ENCODE data around the gene PKD2L2. TPM values are rescaled to one million over a fixed set of nuclear protein-coding genes. Genes with fewer than 3 reads are reported as not detected.

Gene PKD2L2
- total and polyA plus RNA-seq, 2 of the 4 experiments (the other 2 are of a cell fraction) = not detected

GRCh38 chr5:137896560-137896959 lies 7.3 kb downstream of the PKD2L2 start:
- CTCF ChIA-PET = interaction anchor here (0.7 kb wide), 1 partner anchor 237 kb away, joined by 5 read pairs; no protein-coding TSS in a partner anchor

More at GRCh38 chr5:137896560-137896959, 7.3 kb downstream of the PKD2L2 start:
- Histone ChIP-seq H3K4ac (ENCODE audit: low read depth, low read length) (no peak overlapping the region), H3K9me1 (ENCODE audit: insufficient read depth, low read length) (no peaks in the 10 kb centered on the region), H3K79me1 (ENCODE audit: low read depth in 1 of 2, low read length in 2 of 2) (no peaks in the 10 kb centered on the region), H3K36me3 (ENCODE audit: control insufficient read depth, insufficient read depth, low read length) (no peaks in the 10 kb centered on the region), H2BK20ac (ENCODE audit: low read depth, low read length) (no peak overlapping the region), H4K91ac (ENCODE audit: insufficient read depth, low read depth, low read length) (no peak overlapping the region), H3K4me2 (ENCODE audit: low read depth, low read length) (no peak overlapping the region), H2BK120ac (ENCODE audit: low read depth, low read length) (no peak overlapping the region), H2AK9ac (replicated peaks; ENCODE audit: low read depth, low read length, poor library complexity) (no peak overlapping the region), H3K14ac (replicated peaks; ENCODE audit: low read depth, low read length) (no peak overlapping the region), H3K23ac (ENCODE audit: low read depth, low read length) (no peak overlapping the region), H2AFZ (replicated peaks; ENCODE audit: low read length, poor library complexity) (no peak overlapping the region), H4K5ac (ENCODE audit: low read depth, low read length) (no peak overlapping the region), H3K18ac (ENCODE audit: low read depth, low read length) (no peak overlapping the region), H2BK5ac (ENCODE audit: low read depth, low read length, poor library complexity, severe bottlenecking) (no peak overlapping the region), H3K27me3 (ENCODE audit: control insufficient read depth, insufficient read depth, low read length) (peaks cover 1% of the 10 kb centered on the region; the same call in 1 of the 2 replicates), H3K4me1 (ENCODE audit: control insufficient read depth, insufficient read depth, low read length) (no peaks in the 10 kb centered on the region), H2AK5ac (ENCODE audit: low read depth, low read length) (no peak overlapping the region), H3K27ac (ENCODE audit: insufficient read depth, low read length) (no peak overlapping the region), H3K56ac (ENCODE audit: extremely low read depth, insufficient read depth, low read length) (no peak overlapping the region), H3K9me3 (ENCODE audit: control insufficient read depth, insufficient read depth, low read length) (no peaks in the 10 kb centered on the region), H3K4me3 (ENCODE audit: insufficient read depth, low read depth, low read length) (no peak overlapping the region), H2BK15ac (ENCODE audit: low read depth, low read length) (no peak overlapping the region), H3K9ac (ENCODE audit: low read depth, low read length) (no peak overlapping the region), H4K8ac (ENCODE audit: low read depth in 2 of 2, low read length in 2 of 2) (no peak overlapping the region), H4K20me1 (ENCODE audit: insufficient read depth, low read length) (no peaks in the 10 kb centered on the region)
- no peak for DNase-seq
- BruUV-seq (replicated peaks) = no TSS peak
- no peak for TF ChIP-seq MAZ (IDR thresholded peaks at IDR 0.05; ENCODE audit: borderline replicate concordance, low read depth, low read length)
- TF ChIP-seq NFE2L2 (IDR thresholded peaks at IDR 0.05; ENCODE audit: low read depth, low read length) = no peak
- TF ChIP-seq POLR2A (IDR thresholded peaks at IDR 0.05; ENCODE audit: low read depth, low read length) = no peak
- no peak for TF ChIP-seq CEBPB (IDR thresholded peaks at IDR 0.05; ENCODE audit: low read depth, low read length)
- TF ChIP-seq MAFK (IDR thresholded peaks at IDR 0.05; ENCODE audit: low read depth, low read length) = no peak
- TF ChIP-seq SMC3 (IDR thresholded peaks at IDR 0.05; ENCODE audit: low read depth, low read length) = no peak
- POLR2A ChIA-PET (ENCODE audit: unreplicated experiment) = no interaction called here
- dilution Hi-C loops (cut with HindIII; ENCODE audit: low sequenced_read_pairs, unreplicated experiment) = no loop called here
- no CpG with 5 or more reads among the region's 3 CpGs for WGBS, 2 experiments (ENCODE audit: extremely low coverage in 2 of 2, insufficient read length in 1 of 2)
- in situ Hi-C loops (cut with MboI; ENCODE audit: low sequenced_read_pairs) = no loop called here
- intact Hi-C loops (cut with micrococcal nuclease) = no loop called here
- no peak for ATAC-seq (ENCODE audit: low read depth)

Data from IMR-90 (cell line).